Osteoblast (primary cell): Measurements from ENCODE around the gene TENT5C. TPM values are rescaled to one million over a fixed set of nuclear protein-coding genes. Genes with fewer than 3 reads are reported as not detected.

Source experiments
- DNase-seq: peaks from one replicate; pipeline ENCODE4 v3.0.0; 2011; ENCODE audit warnings: low spot score, mixed read lengths; ENCODE audit not compliant: insufficient read length; ENCODE audit errors: missing footprints
- H2AFZ ChIP-seq: 2 replicates; pipeline ENCODE4 v1.6.0; 2011; ENCODE audit warnings: mild to moderate bottlenecking, low read length
- H3K27ac ChIP-seq: 2 replicates; pipeline ENCODE4 v1.5.1; 2011; ENCODE audit warnings: mild to moderate bottlenecking, low read depth, low read length, moderate library complexity
- H3K27me3 ChIP-seq: 2 replicates; pipeline ENCODE4 v1.6.0; 2012; ENCODE audit warnings: mild to moderate bottlenecking, control low read depth, inconsistent platforms, low read length, moderate library complexity; ENCODE audit not compliant: insufficient read depth
- H3K36me3 ChIP-seq: 2 replicates; pipeline ENCODE4 v1.5.1; 2011; ENCODE audit warnings: mild to moderate bottlenecking, low read length, control low read depth, moderate library complexity; ENCODE audit not compliant: insufficient read depth
- H3K4me1 ChIP-seq: 2 replicates; pipeline ENCODE4 v1.5.1; 2011; ENCODE audit warnings: mild to moderate bottlenecking, low read length, control low read depth, moderate library complexity; ENCODE audit not compliant: insufficient read depth
- H3K4me2 ChIP-seq: 2 replicates; pipeline ENCODE4 v1.6.0; 2011; ENCODE audit warnings: mild to moderate bottlenecking, low read length; ENCODE audit not compliant: insufficient read depth
- H3K4me3 ChIP-seq: fragments of 200-600 bp; sonication (generic); 3 replicates; pipeline ENCODE4 v1.5.1; 2012; ENCODE audit warnings: mild to moderate bottlenecking, low read length, inconsistent platforms; ENCODE audit not compliant: insufficient read depth
- H3K79me2 ChIP-seq: 2 replicates; pipeline ENCODE4 v1.6.0; 2012; ENCODE audit warnings: mild to moderate bottlenecking, low read length, control low read depth, inconsistent platforms; ENCODE audit not compliant: insufficient read depth
- H3K9me3 ChIP-seq: 2 replicates; pipeline ENCODE4 v1.5.1; 2011; ENCODE audit warnings: low read depth, low read length, control low read depth
- H4K20me1 ChIP-seq: 2 replicates; pipeline ENCODE4 v1.6.0; 2012; ENCODE audit warnings: mild to moderate bottlenecking, low read length, control low read depth; ENCODE audit not compliant: insufficient read depth
- CTCF ChIP-seq: IDR thresholded peaks from 2 replicates; pipeline ENCODE4 v1.5.1; 2011; ENCODE audit warnings: mild to moderate bottlenecking, low read depth, low read length, moderate library complexity; ENCODE audit errors: extremely low read depth
- total RNA-seq: library from RNA; depleted of rRNA; stranded (reverse); fragments of >200 nt; gene quantifications from 2 replicates; pipeline ENCODE4 v1.2.3, GENCODE V29; 2012

Gene TENT5C
- total RNA-seq, 1 donor: 0.36 TPM

GRCh38 chr1:117620440-117620839 is 14.6 kb downstream of the TENT5C start:
- DNase-seq: no peak
- no peak overlapping the region for H2AFZ ChIP-seq
- H3K4me2 ChIP-seq: no peak overlapping the region
- H4K20me1 ChIP-seq: no peaks in the 10 kb centered on the region
- H3K27ac ChIP-seq: no peak overlapping the region
- peaks cover 34% of the 10 kb centered on the region for H3K27me3 ChIP-seq
- no peak for TF ChIP-seq CTCF
- no peaks in the 10 kb centered on the region for H3K4me1 ChIP-seq
- no peaks in the 10 kb centered on the region for H3K36me3 ChIP-seq
- H3K79me2 ChIP-seq: no peaks in the 10 kb centered on the region
- no peak overlapping the region for H3K4me3 ChIP-seq
- H3K9me3 ChIP-seq: no peaks in the 10 kb centered on the region

- H2AFZ ChIP-seq: no peak overlapping the region
- no peak overlapping the region for H3K4me3 ChIP-seq
- peak; percentile 61 for DNase-seq
- H3K27me3 ChIP-seq: peaks cover 43% of the 10 kb centered on the region
- H4K20me1 ChIP-seq: no peaks in the 10 kb centered on the region
- no peak overlapping the region for H3K4me2 ChIP-seq
- no peaks in the 10 kb centered on the region for H3K79me2 ChIP-seq
- TF ChIP-seq CTCF: no peak
- H3K9me3 ChIP-seq: no peaks in the 10 kb centered on the region
- H3K36me3 ChIP-seq: no peaks in the 10 kb centered on the region
- no peaks in the 10 kb centered on the region for H3K4me1 ChIP-seq
- H3K27ac ChIP-seq: no peak overlapping the region
Observed at GRCh38 chr1:117621316-117621715, 15.5 kb downstream of the TENT5C start.

- H3K36me3 ChIP-seq: no peaks in the 10 kb centered on the region
- no peak overlapping the region for H3K4me3 ChIP-seq
- no peak for DNase-seq
- H3K9me3 ChIP-seq: no peaks in the 10 kb centered on the region
- H3K27me3 ChIP-seq: peaks cover 45% of the 10 kb centered on the region
- H3K4me2 ChIP-seq: no peak overlapping the region
- no peak for TF ChIP-seq CTCF
- H3K79me2 ChIP-seq: no peaks in the 10 kb centered on the region
- no peaks in the 10 kb centered on the region for H4K20me1 ChIP-seq
- H2AFZ ChIP-seq: no peak overlapping the region
- no peaks in the 10 kb centered on the region for H3K4me1 ChIP-seq
- H3K27ac ChIP-seq: no peak overlapping the region
Observed at GRCh38 chr1:117622726-117623125, 16.9 kb downstream of the TENT5C start.

GRCh38 chr1:117623141-117623540 is 17.3 kb downstream of the TENT5C start:
- no peaks in the 10 kb centered on the region for H3K79me2 ChIP-seq
- H3K4me1 ChIP-seq: no peaks in the 10 kb centered on the region
- no peak overlapping the region for H2AFZ ChIP-seq
- no peaks in the 10 kb centered on the region for H3K9me3 ChIP-seq
- DNase-seq: no peak
- H3K27me3 ChIP-seq: peaks cover 45% of the 10 kb centered on the region
- TF ChIP-seq CTCF: no peak
- H3K4me3 ChIP-seq: no peak overlapping the region
- H3K36me3 ChIP-seq: no peaks in the 10 kb centered on the region
- H4K20me1 ChIP-seq: no peaks in the 10 kb centered on the region
- no peak overlapping the region for H3K4me2 ChIP-seq
- H3K27ac ChIP-seq: no peak overlapping the region
